ENCODE data around the gene TPST2.

The TPST2 gene

GRCh38 chr22:26579331-26579886, 10.5 kb downstream of the TPST2 start:
- DNase-seq = no peak

- DNase-seq = no peak
Measured at GRCh38 chr22:26577081-26577480, 12.9 kb downstream of the TPST2 start.

- no peak for DNase-seq
Measured at GRCh38 chr22:26576026-26576680, 13.8 kb downstream of the TPST2 start.

- no peak for DNase-seq
Measured at GRCh38 chr22:26574001-26574723, 15.8 kb downstream of the TPST2 start.

GRCh38 chr22:26573026-26573662, 16.8 kb downstream of the TPST2 start:
- DNase-seq = no peak

- DNase-seq = no peak
Measured at GRCh38 chr22:26570864-26571525, 18.9 kb downstream of the TPST2 start.

- DNase-seq = no peak
Measured at GRCh38 chr22:26570115-26570514, 19.8 kb downstream of the TPST2 start.

- no peak for DNase-seq
Measured at GRCh38 chr22:26568207-26568706, 21.7 kb downstream of the TPST2 start.

GRCh38 chr22:26567610-26568009, 22.3 kb downstream of the TPST2 start:
- no peak for DNase-seq

- DNase-seq = no peak
Measured at GRCh38 chr22:26566994-26567393, 22.9 kb downstream of the TPST2 start.

- no peak for DNase-seq
Measured at GRCh38 chr22:26565889-26566288, 24.0 kb downstream of the TPST2 start.

- DNase-seq = no peak
Measured at GRCh38 chr22:26565181-26565580, 24.8 kb downstream of the TPST2 start.

- no peak for DNase-seq
Measured at GRCh38 chr22:26564672-26565071, 25.3 kb downstream of the TPST2 start.

- DNase-seq = no peak
Measured at GRCh38 chr22:26564181-26564580, 25.8 kb downstream of the TPST2 start.

GRCh38 chr22:26563022-26563421, 26.9 kb downstream of the TPST2 start:
- no peak for DNase-seq

- DNase-seq = no peak
Measured at GRCh38 chr22:26561756-26562417, 28.0 kb downstream of the TPST2 start.

GRCh38 chr22:26559961-26560575, 29.9 kb downstream of the TPST2 start:
- no peak for DNase-seq

- no peak for DNase-seq
Measured at GRCh38 chr22:26558248-26558895, 31.6 kb downstream of the TPST2 start.

GRCh38 chr22:26556904-26557303, 33.0 kb downstream of the TPST2 start:
- no peak for DNase-seq

GRCh38 chr22:26555478-26555877, 34.5 kb downstream of the TPST2 start:
- DNase-seq = no peak

GRCh38 chr22:26554956-26555355, 35.0 kb downstream of the TPST2 start:
- no peak for DNase-seq

All from NCI-H226 (cell line).